ENCODE results near the gene XPO6. TPM values are rescaled to one million over a fixed set of nuclear protein-coding genes. Genes with fewer than 3 reads are reported as not detected.
"Not testable (repeated sequence)": the region's sequence is repeated elsewhere in the genome, so short reads cannot be mapped to it uniquely, and the experiment has no call there.

XPO6 gene
- total RNA-seq, 2 donors from 2014 or later = 89.5 to 94.4 TPM

GRCh38 chr16:28237754-28238357, 26.1 kb upstream of the XPO6 start:
- DNase-seq (ENCODE audit: low spot score) = no peak
- Histone ChIP-seq H3K4me1 (ENCODE audit: control insufficient read depth in 1 of 2, low read depth in 2 of 2) (no peaks in the 10 kb centered on the region), H3K9me3 (no peaks in the 10 kb centered on the region), H3K27me3 (replicated peaks; ENCODE audit: insufficient read depth) (no peaks in the 10 kb centered on the region), H3K4me3 (no peak overlapping the region), H3K36me3 (no peaks in the 10 kb centered on the region), H3K27ac (no peak overlapping the region)
- TF ChIP-seq CTCF (IDR thresholded peaks at IDR 0.05) = no peak
- ATAC-seq (ENCODE audit: insufficient number of reproducible peaks, low FRiP score, low read depth) = no peak

GRCh38 chr16:28231763-28232162, 20.0 kb upstream of the XPO6 start:
- ATAC-seq (ENCODE audit: insufficient number of reproducible peaks, low FRiP score, low read depth) (no peak), DNase-seq (ENCODE audit: low spot score) (no peak)
- Histone ChIP-seq H3K4me3 (no peak overlapping the region), H3K9me3 (no peaks in the 10 kb centered on the region), H3K27ac (no peak overlapping the region), H3K27me3 (replicated peaks; ENCODE audit: insufficient read depth) (no peaks in the 10 kb centered on the region), H3K36me3 (no peaks in the 10 kb centered on the region), H3K4me1 (ENCODE audit: control insufficient read depth in 1 of 2, low read depth in 2 of 2) (no peaks in the 10 kb centered on the region)
- TF ChIP-seq CTCF (IDR thresholded peaks at IDR 0.05) = no peak

- H3K27me3 ChIP-seq (replicated peaks; ENCODE audit: insufficient read depth); H3K4me1 ChIP-seq (ENCODE audit: control insufficient read depth in 1 of 2, low read depth in 2 of 2); H3K4me3 ChIP-seq; H3K36me3 ChIP-seq; DNase-seq (ENCODE audit: low spot score); H3K27ac ChIP-seq; H3K9me3 ChIP-seq; ATAC-seq (ENCODE audit: insufficient number of reproducible peaks, low FRiP score, low read depth): not testable (repeated sequence)
Measured at GRCh38 chr16:28223909-28224308, 12.1 kb upstream of the XPO6 start.

GRCh38 chr16:28219777-28220176, 8.0 kb upstream of the XPO6 start:
- not testable (repeated sequence) for ATAC-seq (ENCODE audit: insufficient number of reproducible peaks, low FRiP score, low read depth); H3K27ac ChIP-seq; DNase-seq (ENCODE audit: low spot score); H3K9me3 ChIP-seq; H3K27me3 ChIP-seq (replicated peaks; ENCODE audit: insufficient read depth); H3K36me3 ChIP-seq; H3K4me1 ChIP-seq (ENCODE audit: control insufficient read depth in 1 of 2, low read depth in 2 of 2); H3K4me3 ChIP-seq

GRCh38 chr16:28219282-28219681, 7.5 kb upstream of the XPO6 start:
- ATAC-seq (ENCODE audit: insufficient number of reproducible peaks, low FRiP score, low read depth) = no peak
- TF ChIP-seq CTCF (IDR thresholded peaks at IDR 0.05) = no peak

GRCh38 chr16:28218109-28218508, 6.3 kb upstream of the XPO6 start:
- Histone ChIP-seq H3K4me1 (ENCODE audit: control insufficient read depth in 1 of 2, low read depth in 2 of 2) (no peaks in the 10 kb centered on the region), H3K4me3 (no peak overlapping the region), H3K27me3 (replicated peaks; ENCODE audit: insufficient read depth) (no peaks in the 10 kb centered on the region), H3K9me3 (no peaks in the 10 kb centered on the region), H3K36me3 (no peaks in the 10 kb centered on the region), H3K27ac (no peak overlapping the region)
- TF ChIP-seq CTCF (IDR thresholded peaks at IDR 0.05) = peak; percentile 9
- ATAC-seq (ENCODE audit: insufficient number of reproducible peaks, low FRiP score, low read depth) (no peak), DNase-seq (ENCODE audit: low spot score) (no peak)

More at GRCh38 chr16:28219282-28219681, 7.5 kb upstream of the XPO6 start:
- no peaks in the 10 kb centered on the region for H3K9me3 ChIP-seq
- no peak overlapping the region for H3K4me3 ChIP-seq
- no peaks in the 10 kb centered on the region for H3K4me1 ChIP-seq (ENCODE audit: control insufficient read depth in 1 of 2, low read depth in 2 of 2)
- no peak for DNase-seq (ENCODE audit: low spot score)
- H3K27ac ChIP-seq = no peak overlapping the region
- no peaks in the 10 kb centered on the region for H3K36me3 ChIP-seq
- H3K27me3 ChIP-seq (replicated peaks; ENCODE audit: insufficient read depth) = no peaks in the 10 kb centered on the region

Data from thoracic aorta (tissue), 2 donors.